Fibroblast of skin of abdomen (primary cell): Measurements from ENCODE around the gene CCDC148.

Source experiments
- DNase-seq: peaks from one replicate; pipeline ENCODE4 v3.0.0-alpha.2; 2013

CCDC148 gene

DNA sequence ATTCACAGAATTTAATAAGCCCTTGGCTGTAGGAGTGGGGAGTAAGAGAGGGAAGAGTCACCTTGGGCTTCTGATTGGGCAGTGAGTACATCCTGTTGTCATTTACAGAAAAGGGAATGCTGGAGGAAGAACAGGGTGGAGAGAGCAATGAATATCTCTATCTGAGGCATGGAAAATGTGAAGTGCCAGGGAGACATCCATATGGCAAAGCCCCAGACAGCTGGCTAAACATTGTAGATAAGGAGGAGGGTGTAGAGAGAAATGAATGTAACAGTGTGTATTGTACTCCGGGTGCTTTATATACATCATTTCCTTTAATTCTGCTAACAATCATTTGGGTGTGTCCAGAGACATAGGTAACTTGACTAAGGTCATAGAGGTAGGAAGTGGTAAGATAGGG lies 251.3 kb downstream of the CCDC148 start:
- no peak for DNase-seq

- DNase-seq: peak; percentile 31
Observed at GRCh38 chr2:158204741-158205165, 251.8 kb downstream of the CCDC148 start.

DNA sequence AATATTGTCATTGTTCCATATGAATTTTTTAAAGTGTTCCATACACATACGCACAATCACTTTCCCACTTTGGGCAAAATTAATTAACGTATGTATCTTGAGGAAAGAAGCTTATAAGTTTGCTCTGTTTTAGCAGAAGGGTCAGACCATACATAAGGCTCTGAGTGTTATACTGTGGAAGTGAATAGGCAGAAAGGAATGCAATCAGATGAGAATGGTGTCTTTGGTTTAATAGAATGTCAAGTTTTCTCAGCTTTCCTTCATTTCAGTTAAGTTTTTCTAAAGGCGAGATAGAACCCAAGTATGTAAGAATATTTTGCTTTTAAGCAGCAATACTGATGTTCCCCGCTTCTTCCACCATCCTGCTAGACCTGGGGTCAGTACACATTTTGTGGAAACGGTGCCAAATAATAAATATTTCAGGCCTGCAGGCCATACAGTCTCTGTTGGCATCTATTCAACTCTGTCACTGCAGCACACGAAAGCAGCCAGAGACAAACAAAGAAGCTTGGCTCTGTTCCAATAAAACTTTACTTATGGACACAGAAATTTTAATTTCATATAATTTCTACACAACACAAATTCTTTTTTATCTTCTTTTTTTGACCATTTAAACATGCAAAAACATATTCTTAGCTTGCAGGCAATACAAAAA lies 254.3 kb downstream of the CCDC148 start:
- peak; percentile 36 for DNase-seq

- DNase-seq: no peak
Observed at GRCh38 chr2:158199928-158200650, 256.5 kb downstream of the CCDC148 start.

DNA sequence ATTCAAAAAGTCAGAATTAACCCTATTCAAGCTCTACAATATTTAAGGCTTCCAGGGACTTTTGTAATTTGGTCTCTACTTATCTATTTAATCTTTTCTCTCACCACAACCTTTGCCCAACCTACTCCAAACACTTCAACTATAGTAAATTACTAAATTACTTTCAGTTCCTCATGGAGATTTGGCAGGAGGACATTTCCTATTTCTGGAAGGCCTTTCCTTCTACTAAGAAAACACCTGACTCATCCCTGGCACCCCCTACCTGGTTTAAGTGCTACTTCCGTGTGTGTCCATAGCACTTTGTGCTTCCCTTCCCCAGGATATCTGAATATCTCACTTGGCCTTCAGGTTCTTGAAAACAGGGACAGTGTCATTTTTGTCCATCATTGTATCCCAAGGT lies 258.6 kb downstream of the CCDC148 start:
- DNase-seq: no peak

DNA sequence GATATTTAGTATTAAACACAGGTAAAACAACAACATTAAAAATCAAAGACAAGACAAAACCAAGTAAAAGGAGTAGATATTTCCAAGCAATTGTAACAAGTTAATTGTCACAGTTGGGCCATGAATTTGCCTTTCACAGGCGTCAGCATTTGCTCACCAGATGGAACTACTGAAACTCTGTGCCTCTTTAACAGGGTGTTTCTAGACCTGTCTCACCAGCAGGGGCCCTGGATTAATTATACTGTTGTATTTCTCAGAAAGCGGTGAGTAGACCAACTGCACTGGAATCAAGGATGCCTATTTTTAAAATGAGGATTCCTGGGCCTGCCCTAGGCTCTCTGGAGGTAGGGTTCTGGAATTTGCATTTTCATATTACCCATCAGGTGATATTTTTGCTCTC lies 262.3 kb downstream of the CCDC148 start:
- DNase-seq: no peak

DNA sequence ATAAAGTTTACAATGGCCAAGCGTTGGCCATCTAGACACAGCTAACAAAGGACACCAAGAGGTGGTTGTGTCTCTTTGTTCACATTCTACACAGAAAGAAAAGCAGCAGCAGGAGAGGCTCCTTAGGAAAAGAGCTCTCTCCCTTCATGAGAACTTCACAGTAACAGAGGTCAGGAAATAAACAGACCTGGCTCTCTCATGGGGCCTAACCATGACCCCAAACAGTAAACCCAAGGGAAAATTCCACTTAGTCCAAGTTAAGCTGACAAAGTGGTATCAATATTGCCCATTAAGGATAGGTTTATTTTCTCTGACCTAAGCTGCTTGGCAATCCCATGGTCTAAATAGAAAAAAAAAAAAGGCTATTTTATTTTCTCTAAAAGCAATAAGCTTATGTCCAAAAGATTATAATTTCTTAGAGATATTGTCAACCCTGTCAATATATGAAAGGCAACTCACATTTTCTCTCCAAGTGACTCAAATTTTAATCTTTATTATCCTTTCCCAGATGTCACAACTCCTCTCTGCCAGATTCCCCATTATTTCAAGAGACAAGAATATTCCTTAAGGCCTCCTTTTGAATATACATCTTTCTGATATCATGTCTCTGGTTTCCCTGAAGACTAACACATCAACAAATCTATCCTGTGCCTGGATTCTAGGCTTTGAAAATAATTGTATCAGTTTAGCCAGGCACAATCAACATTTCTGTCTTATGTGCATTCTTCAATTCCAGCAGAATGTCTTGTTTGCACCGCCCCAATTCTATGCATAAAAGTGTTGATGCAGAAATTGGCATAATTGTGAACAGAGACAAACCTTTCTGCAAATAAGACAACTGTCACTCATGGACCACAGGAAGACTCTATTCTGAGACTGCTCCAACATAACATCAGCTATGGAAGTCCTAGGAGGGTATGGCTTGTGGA lies 263.8 kb downstream of the CCDC148 start:
- DNase-seq: no peak

GRCh38 chr2:158191076-158191895 lies 265.3 kb downstream of the CCDC148 start:
- DNase-seq: no peak

DNA sequence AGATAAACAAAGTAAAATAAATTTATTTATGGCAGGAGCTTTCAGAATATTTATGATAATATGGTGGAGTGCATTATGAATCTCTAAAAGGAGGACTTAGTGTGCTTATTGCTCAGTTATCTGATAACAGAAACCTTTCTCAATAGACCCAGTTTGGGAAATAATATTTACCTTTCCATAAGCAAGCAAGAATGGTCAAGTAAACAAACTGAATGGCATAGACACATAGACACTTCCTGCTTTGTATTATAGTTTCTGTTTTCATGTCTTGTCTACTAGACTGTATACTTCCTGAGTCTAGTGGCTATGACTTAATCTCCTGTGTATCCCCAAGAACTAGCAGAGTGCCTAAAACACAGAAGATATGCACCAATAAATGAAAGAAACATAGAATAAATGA lies 267.0 kb downstream of the CCDC148 start:
- no peak for DNase-seq

- DNase-seq: peak; percentile 5
Observed at GRCh38 chr2:158187908-158188307, 268.6 kb downstream of the CCDC148 start.

GRCh38 chr2:158184556-158185343 lies 271.8 kb downstream of the CCDC148 start:
- DNase-seq: no peak

GRCh38 chr2:158184001-158184400 lies 272.6 kb downstream of the CCDC148 start:
- DNase-seq: no peak

- no peak for DNase-seq
Observed at GRCh38 chr2:158182676-158183295, 273.8 kb downstream of the CCDC148 start.

- DNase-seq: no peak
Observed at GRCh38 chr2:158181171-158181570, 275.4 kb downstream of the CCDC148 start.

- DNase-seq: no peak
Observed at GRCh38 chr2:158179660-158180059, 276.9 kb downstream of the CCDC148 start.

GRCh38 chr2:158178646-158179045 lies 277.9 kb downstream of the CCDC148 start:
- DNase-seq: peak; percentile 18

GRCh38 chr2:158174956-158175355 lies 281.6 kb downstream of the CCDC148 start:
- no peak for DNase-seq

DNA sequence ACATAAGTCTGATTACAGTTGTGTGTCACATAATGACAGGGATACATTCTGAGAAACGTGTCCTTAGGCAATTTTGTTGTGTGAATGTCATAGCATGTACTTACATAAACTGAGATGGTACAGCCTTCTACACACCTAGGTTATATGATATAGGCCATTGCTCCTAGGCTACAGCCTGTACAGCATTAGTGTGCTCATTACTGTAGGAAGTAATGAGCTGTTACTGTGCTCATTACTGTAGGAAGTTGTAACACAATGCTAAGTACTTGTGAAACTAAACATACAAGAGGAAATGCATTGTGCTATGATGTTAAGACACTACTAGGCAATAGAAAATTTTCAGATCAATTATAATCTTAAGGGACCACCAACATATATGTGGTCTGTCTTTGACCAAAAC lies 282.1 kb downstream of the CCDC148 start:
- no peak for DNase-seq

- DNase-seq: no peak
Observed at GRCh38 chr2:158172719-158173118, 283.8 kb downstream of the CCDC148 start.

- DNase-seq: no peak
Observed at GRCh38 chr2:158154596-158154995, 302.0 kb downstream of the CCDC148 start.
